Fibroblast of peridontal ligament (primary cell): ENCODE data around the gene CCDC92B.

Source experiments
- DNase-seq: peaks from one replicate; pipeline ENCODE4 v3.0.0-alpha.2; 2010; ENCODE audit errors: extremely low read depth

The CCDC92B gene

GRCh38 chr17:2721603-2722002, 27.8 kb downstream of the CCDC92B start:
- DNase-seq, result no peak

- DNase-seq, result no peak
Measured at GRCh38 chr17:2719861-2720260, 29.6 kb downstream of the CCDC92B start.

GRCh38 chr17:2718150-2718938, 31.1 kb downstream of the CCDC92B start:
- DNase-seq, result no peak

- DNase-seq, result no peak
Measured at GRCh38 chr17:2716649-2717048, 32.8 kb downstream of the CCDC92B start.

- DNase-seq, result no peak
Measured at GRCh38 chr17:2713881-2714280, 35.6 kb downstream of the CCDC92B start.

GRCh38 chr17:2712300-2713043, 37.0 kb downstream of the CCDC92B start:
- DNase-seq, result no peak

GRCh38 chr17:2711608-2712299, 37.7 kb downstream of the CCDC92B start, which contains the start of gene CLUH:
Gene CLUH (minus strand): TSS chr17:2711764. CDS start chr17:2711661, 103 bp downstream.
- DNase-seq, result peak; percentile 95

- no peak for DNase-seq
Measured at GRCh38 chr17:2710803-2711607, 38.4 kb downstream of the CCDC92B start.

- DNase-seq, result no peak
Measured at GRCh38 chr17:2710071-2710802, 39.2 kb downstream of the CCDC92B start.

- DNase-seq, result no peak
Measured at GRCh38 chr17:2709183-2709661, 40.2 kb downstream of the CCDC92B start.

- DNase-seq, result no peak
Measured at GRCh38 chr17:2708585-2709182, 40.8 kb downstream of the CCDC92B start.

- no peak for DNase-seq
Measured at GRCh38 chr17:2707721-2708584, 41.5 kb downstream of the CCDC92B start.

GRCh38 chr17:2706911-2707510, 42.4 kb downstream of the CCDC92B start:
- DNase-seq, result no peak

GRCh38 chr17:2705888-2706795, 43.3 kb downstream of the CCDC92B start:
- no peak for DNase-seq

GRCh38 chr17:2705263-2705662, 44.2 kb downstream of the CCDC92B start:
- DNase-seq, result no peak

- DNase-seq, result no peak
Measured at GRCh38 chr17:2704890-2705248, 44.6 kb downstream of the CCDC92B start.

- DNase-seq, result no peak
Measured at GRCh38 chr17:2704031-2704889, 45.2 kb downstream of the CCDC92B start.
